Gastroesophageal sphincter (tissue), 4 donors: ENCODE measurements around the gene HELZ. TPM values are rescaled to one million over a fixed set of nuclear protein-coding genes. Genes with fewer than 3 reads are reported as not detected.

ENCODE experiments used
- ATAC-seq: fragments of 150-250 bp; one replicate; pipeline ENCODE4 v1.9.1; 2016; ENCODE audit warnings: mild to moderate bottlenecking, moderate library complexity
- H3K27ac ChIP-seq, 4 donors: fragments of 200-600 bp; sonication (generic) in 3 of 4; 1 replicate in 3 of 4; 2 replicates in 1 of 4; pipeline ENCODE4 v1.5.1; 2016 to 2019
- H3K27me3 ChIP-seq: fragments of 200-600 bp; sonication (generic); one replicate; pipeline ENCODE4 v1.5.1; 2019
- H3K36me3 ChIP-seq, 2 donors: fragments of 200-600 bp; sonication (generic); one replicate each; pipeline ENCODE4 v1.5.1; 2019; ENCODE audit warnings: control low read depth in 1 of 2
- H3K4me1 ChIP-seq, 3 donors: fragments of 200-600 bp; sonication (generic); 1 replicate in 2 of 3; 2 replicates in 1 of 3; pipeline ENCODE4 v1.5.1; 2016 to 2019; ENCODE audit warnings: control low read depth in 2 of 3
- H3K4me3 ChIP-seq, 2 donors: fragments of 200-600 bp; sonication (generic); one replicate each; pipeline ENCODE4 v1.5.1; 2019; ENCODE audit warnings: mild to moderate bottlenecking in 1 of 2, moderate library complexity in 1 of 2
- H3K9me3 ChIP-seq, 3 donors: fragments of 200-600 bp; sonication (generic); one replicate each; pipeline ENCODE4 v1.5.1; 2017 to 2019; ENCODE audit warnings: control low read depth in 2 of 3
- EP300 ChIP-seq: sonication (generic); formaldehyde crosslinking; IDR thresholded peaks from one replicate; pipeline ENCODE4 v1.6.1; 2017; ENCODE audit warnings: antibody characterized with exemption, mild to moderate bottlenecking
- POLR2A ChIP-seq, 2 donors: fragments of 450-650 bp; IDR thresholded peaks; one replicate each; pipeline ENCODE4 v1.6.1; 2017; ENCODE audit warnings: antibody characterized with exemption in 2 of 2, mild to moderate bottlenecking in 2 of 2, moderate library complexity in 1 of 2
- POLR2AphosphoS5 ChIP-seq: sonication (generic); formaldehyde crosslinking; IDR thresholded peaks from one replicate; pipeline ENCODE4 v1.6.1; 2017; ENCODE audit warnings: antibody characterized with exemption
- WGBS, 2 donors: methylation state at CpG; one replicate each; pipeline ENCODE4 v1.1.5; 2018; ENCODE audit warnings: low coverage in 1 of 2; 5-methylcytosine and 5-hydroxymethylcytosine counted together
- total RNA-seq, 4 donors: library from RNA; depleted of rRNA; stranded (reverse); fragments of >200 nt; gene quantifications; one replicate each; pipeline ENCODE4 v1.1.0, GENCODE V29; 2016
- TF ChIP-seq, protein P1 (sequence below), 4 experiments: fragments of 200-600 bp in 2 of 4; fragments of 450-650 bp in 2 of 4; sonication (generic) in 1 of 4; IDR thresholded peaks; one replicate each; pipeline ENCODE4 v1.5.1; 2017 to 2019; ENCODE audit warnings: antibody characterized with exemption in 4 of 4, mild to moderate bottlenecking in 2 of 4, moderate library complexity in 2 of 4

Gene HELZ
- total RNA-seq, 4 donors from 2014 or later, result 43.7 to 70.2 (median 58.3) TPM

DNA sequence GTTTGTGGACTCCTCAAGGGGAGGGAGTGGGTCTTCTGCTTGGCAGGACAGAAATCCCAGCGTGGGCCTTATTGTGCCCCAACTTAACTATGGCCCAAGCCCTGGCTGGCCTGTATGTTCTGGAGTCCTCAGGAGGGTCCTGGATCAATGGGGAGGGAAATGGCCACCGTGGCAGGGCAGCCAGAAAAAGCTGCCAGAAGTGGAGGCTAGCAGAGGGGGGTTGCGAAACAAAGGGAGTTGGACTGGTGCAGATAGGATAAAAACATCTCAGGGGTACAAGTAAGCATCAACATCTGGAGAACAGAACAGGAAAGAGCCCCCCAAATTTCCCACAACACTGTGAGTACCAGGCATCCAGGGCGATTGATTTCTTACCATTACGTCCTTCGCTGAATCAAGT is 204.3 kb downstream of the HELZ start:
- 90 to 91% methylated on average over 2 to 4 of the region's 6 CpGs for WGBS, 2 donors
- Histone ChIP-seq H3K9me3 (no peaks in the 10 kb centered on the region), H3K4me1 (no peaks in the 10 kb centered on the region), H3K4me3 (no peak overlapping the region), H3K27ac (no peak overlapping the region), H3K27me3 (peaks cover 6% of the 10 kb centered on the region), H3K36me3 (no peaks in the 10 kb centered on the region)
- TF ChIP-seq, protein P1, sequence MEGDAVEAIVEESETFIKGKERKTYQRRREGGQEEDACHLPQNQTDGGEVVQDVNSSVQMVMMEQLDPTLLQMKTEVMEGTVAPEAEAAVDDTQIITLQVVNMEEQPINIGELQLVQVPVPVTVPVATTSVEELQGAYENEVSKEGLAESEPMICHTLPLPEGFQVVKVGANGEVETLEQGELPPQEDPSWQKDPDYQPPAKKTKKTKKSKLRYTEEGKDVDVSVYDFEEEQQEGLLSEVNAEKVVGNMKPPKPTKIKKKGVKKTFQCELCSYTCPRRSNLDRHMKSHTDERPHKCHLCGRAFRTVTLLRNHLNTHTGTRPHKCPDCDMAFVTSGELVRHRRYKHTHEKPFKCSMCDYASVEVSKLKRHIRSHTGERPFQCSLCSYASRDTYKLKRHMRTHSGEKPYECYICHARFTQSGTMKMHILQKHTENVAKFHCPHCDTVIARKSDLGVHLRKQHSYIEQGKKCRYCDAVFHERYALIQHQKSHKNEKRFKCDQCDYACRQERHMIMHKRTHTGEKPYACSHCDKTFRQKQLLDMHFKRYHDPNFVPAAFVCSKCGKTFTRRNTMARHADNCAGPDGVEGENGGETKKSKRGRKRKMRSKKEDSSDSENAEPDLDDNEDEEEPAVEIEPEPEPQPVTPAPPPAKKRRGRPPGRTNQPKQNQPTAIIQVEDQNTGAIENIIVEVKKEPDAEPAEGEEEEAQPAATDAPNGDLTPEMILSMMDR (IDR thresholded peaks at IDR 0.05), result no peak
- TF ChIP-seq POLR2AphosphoS5, result no peak
- TF ChIP-seq POLR2A (IDR thresholded peaks at IDR 0.05), result no peak
- no peak for TF ChIP-seq EP300
- no peak for ATAC-seq

DNA sequence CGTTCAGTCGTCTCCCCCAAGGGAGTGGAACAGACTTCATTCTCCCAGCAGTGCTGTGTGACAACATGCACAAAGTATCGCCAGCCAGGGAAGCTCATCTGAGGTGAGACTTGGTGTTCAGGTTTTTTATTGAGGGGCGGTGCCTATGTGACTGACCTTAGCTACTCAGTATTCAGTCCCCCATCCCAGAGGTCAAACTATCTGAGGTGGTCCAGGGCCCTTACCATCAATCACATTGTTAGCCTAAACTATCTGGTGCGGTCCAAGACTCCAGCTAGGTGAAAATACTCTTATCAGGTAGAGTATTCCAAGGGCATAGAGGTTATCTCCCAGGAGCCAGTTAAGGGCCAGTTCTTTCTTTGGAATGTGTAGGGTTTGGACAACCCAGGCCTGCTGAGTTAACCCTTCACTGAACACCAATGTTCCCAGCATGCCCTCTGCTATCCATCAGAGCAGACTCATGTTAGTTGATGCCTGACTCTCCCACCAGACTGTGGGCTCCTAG is 206.1 kb downstream of the HELZ start:
- no peak overlapping the region for H3K27ac ChIP-seq
- 0 to 21% methylated on average over 1 to 2 of the region's 5 CpGs for WGBS, 2 donors

DNA sequence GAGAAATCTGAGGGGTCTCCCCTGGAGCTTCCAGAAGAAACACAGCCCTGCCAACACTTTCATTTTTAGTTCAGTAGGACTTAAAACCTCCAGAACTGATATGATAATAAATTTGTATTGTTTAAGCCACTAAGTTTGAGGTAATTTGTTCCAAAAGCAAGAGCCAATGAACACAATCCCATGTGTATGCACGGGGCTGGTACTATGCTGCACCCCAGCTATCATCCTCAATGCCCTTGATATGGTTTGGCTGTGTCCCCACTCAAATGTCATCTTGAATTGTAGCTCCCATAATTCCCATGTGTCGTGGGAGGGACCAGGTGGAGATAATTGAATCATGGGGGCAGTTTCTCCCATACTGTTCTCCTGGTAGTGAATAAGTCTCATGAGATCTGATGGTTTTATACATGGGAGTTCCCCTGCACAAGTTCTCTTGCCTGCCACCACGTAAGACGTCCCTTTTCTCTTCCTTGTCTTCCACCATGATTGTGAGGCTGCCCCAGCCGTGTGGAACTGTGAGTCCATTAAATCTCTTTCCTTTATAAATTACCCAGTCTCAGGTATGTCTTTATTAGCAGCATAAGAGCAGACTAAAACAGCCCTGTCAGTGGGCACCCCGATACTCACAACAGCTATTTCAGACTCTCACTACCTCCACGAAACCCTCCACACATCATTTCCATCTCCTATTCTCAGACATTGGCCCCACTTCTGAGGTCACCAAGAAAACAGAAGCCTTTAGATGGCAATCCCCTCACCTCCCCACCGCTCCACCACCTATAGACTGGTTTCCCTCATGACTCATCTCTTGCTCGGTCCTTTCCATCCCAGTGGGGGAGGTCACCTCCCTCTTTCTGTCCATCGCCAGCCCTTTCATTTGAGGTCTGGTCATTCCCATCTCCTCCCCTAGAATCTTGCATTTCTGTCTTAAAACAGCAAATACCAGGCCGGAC is 209.6 kb downstream of the HELZ start:
- Histone ChIP-seq H3K27me3 (peaks cover 3% of the 10 kb centered on the region), H3K4me3 (no peak overlapping the region), H3K9me3 (no peaks in the 10 kb centered on the region), H3K4me1 (no peaks in the 10 kb centered on the region), H3K36me3 (no peaks in the 10 kb centered on the region), H3K27ac (no peak overlapping the region)
- ATAC-seq, result no peak
- WGBS, 2 donors, result 74 to 79% methylated on average over 7 to 9 of the region's 11 CpGs
- no peak for TF ChIP-seq POLR2AphosphoS5
- TF ChIP-seq POLR2A (IDR thresholded peaks at IDR 0.05), result no peak
- no peak for TF ChIP-seq EP300
- TF ChIP-seq, protein P1 (IDR thresholded peaks at IDR 0.05), result no peak

More for the DNA sequence above, 206.1 kb downstream of the HELZ start:
- Histone ChIP-seq H3K36me3 (no peaks in the 10 kb centered on the region), H3K4me1 (no peaks in the 10 kb centered on the region), H3K27me3 (peaks cover 6% of the 10 kb centered on the region), H3K4me3 (no peak overlapping the region), H3K9me3 (no peaks in the 10 kb centered on the region)
- ATAC-seq, result no peak
- no peak for TF ChIP-seq POLR2A (IDR thresholded peaks at IDR 0.05)
- TF ChIP-seq POLR2AphosphoS5, result no peak
- TF ChIP-seq, protein P1 (IDR thresholded peaks at IDR 0.05), result no peak
- no peak for TF ChIP-seq EP300

DNA sequence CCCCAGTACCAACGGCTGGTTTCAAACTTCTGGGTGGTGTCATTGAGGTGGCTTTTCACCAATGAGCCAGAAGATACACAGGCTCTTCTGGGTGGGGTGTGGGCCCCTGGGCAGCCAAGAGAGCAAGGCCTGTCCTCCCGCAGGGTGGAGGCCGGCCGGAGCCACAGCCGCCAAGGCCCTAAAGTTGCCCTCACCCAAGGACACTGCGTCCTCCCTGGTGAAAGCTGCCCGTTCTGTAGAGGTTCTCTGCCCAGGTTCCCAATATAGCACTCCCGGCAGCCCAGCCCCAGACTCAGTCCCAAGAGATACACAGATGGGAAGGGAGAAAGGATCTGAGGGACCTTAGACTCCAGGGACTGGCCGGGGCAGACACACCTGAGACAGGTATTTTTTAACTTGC is 211.4 kb downstream of the HELZ start:
- Histone ChIP-seq H3K4me1 (no peaks in the 10 kb centered on the region), H3K9me3 (no peaks in the 10 kb centered on the region), H3K27me3 (no peaks in the 10 kb centered on the region), H3K4me3 (no peak overlapping the region), H3K36me3 (no peaks in the 10 kb centered on the region), H3K27ac (no peak overlapping the region)
- ATAC-seq, result no peak
- no peak for TF ChIP-seq POLR2A (IDR thresholded peaks at IDR 0.05)
- no peak for TF ChIP-seq POLR2AphosphoS5
- TF ChIP-seq, protein P1 (IDR thresholded peaks at IDR 0.05), result no peak
- TF ChIP-seq EP300, result no peak
- WGBS, 2 donors, result no CpG with 5 or more reads among the region's 9 CpGs
